LNCaP clone FGC (cell line): ENCODE results near the gene PTPRM.
"Not testable (repeated sequence)": the region's sequence is repeated elsewhere in the genome, so short reads cannot be mapped to it uniquely, and the experiment has no call there.

ENCODE experiments used
- DNase-seq: peaks from one replicate; pipeline ENCODE4 v3.0.0-alpha.2; 2011; ENCODE audit warnings: low read depth
- H3K4me3 ChIP-seq: 2 replicates; pipeline ENCODE4 v1.5.1; 2011; ENCODE audit warnings: mild to moderate bottlenecking, low read depth, low read length, control low read depth
- TF ChIP-seq, protein P1 (sequence below): IDR thresholded peaks from 2 replicates; pipeline ENCODE4 v1.5.1; 2012; ENCODE audit warnings: mild to moderate bottlenecking; ENCODE audit not compliant: control insufficient read depth, insufficient read depth; ENCODE audit errors: extremely low read depth

PTPRM gene

DNA sequence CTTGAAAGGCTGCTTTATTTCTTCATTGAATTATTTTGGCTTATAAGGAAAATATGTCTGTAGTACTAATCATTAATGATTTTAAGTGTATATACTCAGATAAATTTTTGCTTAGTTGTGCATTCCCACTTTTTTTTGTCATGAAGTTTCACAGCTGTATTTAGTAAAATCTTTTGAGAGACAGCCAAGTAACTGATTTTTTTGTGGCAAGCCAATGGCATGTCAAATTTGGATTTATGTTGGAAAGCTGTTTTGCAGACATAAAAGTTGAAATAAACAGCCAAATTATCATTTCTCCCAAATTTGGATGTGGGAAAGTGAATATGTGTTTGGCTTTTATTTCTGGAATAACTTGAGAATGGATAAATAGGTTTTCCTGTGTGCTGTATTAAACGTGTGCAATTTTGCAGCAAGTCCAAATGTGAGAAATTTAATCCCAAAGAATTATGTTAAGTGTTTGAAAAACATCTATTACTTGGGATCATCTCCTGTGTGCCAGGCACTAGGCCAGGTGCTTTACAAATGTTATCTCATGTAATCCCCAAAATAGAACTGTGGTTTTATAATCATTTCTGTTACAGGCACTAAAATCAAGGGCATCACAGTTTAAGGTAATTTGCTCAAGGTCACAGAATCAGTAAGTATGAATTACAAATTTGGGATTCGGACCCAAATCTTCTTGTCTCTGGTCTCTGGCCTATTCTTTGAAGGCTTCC lies 160.4 kb downstream of the PTPRM start:
- TF ChIP-seq, protein P1, sequence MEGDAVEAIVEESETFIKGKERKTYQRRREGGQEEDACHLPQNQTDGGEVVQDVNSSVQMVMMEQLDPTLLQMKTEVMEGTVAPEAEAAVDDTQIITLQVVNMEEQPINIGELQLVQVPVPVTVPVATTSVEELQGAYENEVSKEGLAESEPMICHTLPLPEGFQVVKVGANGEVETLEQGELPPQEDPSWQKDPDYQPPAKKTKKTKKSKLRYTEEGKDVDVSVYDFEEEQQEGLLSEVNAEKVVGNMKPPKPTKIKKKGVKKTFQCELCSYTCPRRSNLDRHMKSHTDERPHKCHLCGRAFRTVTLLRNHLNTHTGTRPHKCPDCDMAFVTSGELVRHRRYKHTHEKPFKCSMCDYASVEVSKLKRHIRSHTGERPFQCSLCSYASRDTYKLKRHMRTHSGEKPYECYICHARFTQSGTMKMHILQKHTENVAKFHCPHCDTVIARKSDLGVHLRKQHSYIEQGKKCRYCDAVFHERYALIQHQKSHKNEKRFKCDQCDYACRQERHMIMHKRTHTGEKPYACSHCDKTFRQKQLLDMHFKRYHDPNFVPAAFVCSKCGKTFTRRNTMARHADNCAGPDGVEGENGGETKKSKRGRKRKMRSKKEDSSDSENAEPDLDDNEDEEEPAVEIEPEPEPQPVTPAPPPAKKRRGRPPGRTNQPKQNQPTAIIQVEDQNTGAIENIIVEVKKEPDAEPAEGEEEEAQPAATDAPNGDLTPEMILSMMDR = no peak
- H3K4me3 ChIP-seq = no peak overlapping the region
- DNase-seq = no peak

DNA sequence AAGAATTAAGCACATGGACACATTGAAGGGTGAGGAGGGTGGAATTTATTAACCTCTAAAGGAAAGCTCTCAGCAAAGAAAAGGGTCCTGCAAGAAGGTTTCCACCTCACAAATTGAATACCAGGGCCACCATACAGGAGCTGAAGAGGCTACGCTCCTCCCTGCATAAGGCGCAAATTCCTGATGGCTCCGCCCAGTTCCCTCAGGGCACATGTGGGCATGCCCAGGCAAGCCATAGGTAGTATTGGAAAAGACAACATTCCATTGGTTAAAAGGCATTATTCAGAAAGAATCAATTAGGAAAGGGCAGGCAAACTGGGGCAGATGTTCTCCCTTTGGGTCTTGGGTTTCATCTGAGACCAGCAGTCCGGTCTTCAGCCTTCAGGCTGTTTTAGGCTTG lies 161.2 kb downstream of the PTPRM start:
- H3K4me3 ChIP-seq = no peak overlapping the region
- no peak for DNase-seq
- TF ChIP-seq, protein P1 = no peak

DNA sequence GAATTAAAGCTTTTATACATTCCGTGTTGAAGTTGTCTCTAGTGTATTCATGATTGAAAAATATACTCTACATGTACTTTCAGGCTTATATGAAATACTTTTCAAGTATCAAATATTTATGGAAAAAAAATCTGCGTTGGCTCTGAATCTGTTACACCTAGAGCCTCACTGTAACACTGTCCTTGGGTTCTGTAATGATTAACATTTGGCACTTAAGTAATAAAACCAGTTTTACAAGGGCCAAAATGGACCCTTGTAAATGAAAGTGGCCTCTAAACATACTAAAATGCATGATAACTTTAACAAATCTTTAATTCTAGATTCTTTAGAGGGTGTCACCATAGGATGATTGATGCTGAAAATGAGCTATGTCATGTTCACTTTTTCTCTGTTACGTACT lies 162.8 kb downstream of the PTPRM start:
- peak; percentile 10 for DNase-seq

DNA sequence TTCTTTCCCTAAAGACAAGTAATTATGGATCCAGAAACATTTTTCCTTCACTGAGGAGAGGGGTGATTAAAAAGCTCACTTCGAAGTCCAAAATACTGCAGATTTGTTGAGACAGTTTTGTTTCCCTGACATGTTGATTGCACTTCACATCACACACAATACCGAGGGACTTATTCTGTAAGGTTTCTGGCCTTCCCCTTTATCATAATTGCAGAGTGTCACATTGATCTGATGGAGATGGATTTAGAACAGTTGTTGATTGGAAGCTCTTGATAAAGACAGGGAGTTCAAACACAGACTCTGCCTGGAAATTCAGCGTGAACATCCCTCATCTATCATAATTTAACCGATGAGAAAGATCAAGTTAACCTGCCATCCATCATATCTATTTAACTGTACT lies 163.6 kb downstream of the PTPRM start:
- TF ChIP-seq, protein P1 = no peak
- H3K4me3 ChIP-seq = no peak overlapping the region
- DNase-seq = no peak

More for the DNA sequence above, 162.8 kb downstream of the PTPRM start:
- TF ChIP-seq, protein P1 = no peak
- H3K4me3 ChIP-seq = no peak overlapping the region

DNA sequence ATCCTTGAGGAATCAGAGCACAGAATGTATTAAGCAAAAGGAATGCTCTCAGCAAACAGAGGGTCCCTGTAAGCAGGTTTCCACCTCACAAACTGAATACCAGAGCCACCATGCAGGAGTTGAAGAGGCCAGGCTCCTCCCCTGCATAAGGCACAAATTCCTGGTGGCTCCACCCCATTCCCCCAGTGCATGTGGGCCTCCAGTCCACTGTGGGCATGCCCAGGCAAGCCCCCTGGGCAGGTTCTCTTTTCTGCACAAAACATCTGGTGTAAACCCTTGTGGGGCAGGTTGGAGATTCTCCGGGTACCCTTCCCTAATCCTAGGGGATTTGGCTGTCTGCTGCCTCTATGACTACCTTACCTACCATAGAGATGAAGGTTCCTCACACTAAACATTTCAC lies 166.5 kb downstream of the PTPRM start:
- DNase-seq = no peak
- H3K4me3 ChIP-seq = no peak overlapping the region
- TF ChIP-seq, protein P1 = no peak

DNA sequence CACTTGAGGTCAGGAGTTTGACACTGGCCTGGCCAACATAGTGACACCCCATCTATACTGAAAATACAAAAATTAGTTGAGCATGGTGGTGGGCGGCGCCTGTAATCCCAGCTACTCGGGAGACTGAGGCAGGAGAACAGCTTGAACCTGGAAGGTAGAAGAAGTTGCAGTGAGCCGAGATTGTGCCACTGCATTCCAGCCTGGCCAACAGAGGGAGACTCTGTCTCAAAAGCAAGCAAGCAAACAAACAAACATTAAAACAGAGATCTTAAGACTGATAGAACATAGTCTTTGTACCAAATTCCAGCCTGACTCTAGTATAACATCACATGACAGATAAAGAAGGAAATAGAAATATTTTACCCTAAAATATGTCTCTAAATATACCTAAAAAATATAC lies 168.1 kb downstream of the PTPRM start:
- no peak for DNase-seq
- TF ChIP-seq, protein P1 = peak; percentile 59
- no peak overlapping the region for H3K4me3 ChIP-seq

DNA sequence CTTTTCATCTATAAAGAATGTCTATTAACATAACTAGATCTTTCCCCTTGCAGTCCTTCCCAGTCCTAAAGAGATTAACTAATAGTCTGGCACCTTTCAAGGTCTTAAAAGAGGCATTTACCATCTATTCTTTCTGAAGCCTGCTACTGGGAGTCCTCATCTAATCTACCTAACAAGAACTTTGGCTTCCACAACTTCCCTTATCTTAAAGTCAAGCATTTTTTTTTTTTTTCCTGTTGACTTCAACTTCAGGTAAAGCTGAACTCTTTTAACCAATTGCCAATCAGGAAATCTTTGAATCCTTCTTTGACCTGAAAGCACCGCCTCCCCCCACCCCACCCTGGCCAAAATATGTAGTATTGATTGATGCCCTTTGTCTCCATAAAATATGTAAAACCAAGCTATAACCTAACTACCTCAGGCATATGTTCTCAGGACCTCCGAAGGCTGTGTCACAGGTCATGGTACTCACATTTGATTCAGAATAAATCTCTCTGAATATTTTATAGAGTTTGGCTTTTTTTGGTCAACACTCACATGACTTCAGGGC lies 168.6 kb downstream of the PTPRM start:
- H3K4me3 ChIP-seq = no peak overlapping the region
- no peak for DNase-seq
- TF ChIP-seq, protein P1 = no peak

DNA sequence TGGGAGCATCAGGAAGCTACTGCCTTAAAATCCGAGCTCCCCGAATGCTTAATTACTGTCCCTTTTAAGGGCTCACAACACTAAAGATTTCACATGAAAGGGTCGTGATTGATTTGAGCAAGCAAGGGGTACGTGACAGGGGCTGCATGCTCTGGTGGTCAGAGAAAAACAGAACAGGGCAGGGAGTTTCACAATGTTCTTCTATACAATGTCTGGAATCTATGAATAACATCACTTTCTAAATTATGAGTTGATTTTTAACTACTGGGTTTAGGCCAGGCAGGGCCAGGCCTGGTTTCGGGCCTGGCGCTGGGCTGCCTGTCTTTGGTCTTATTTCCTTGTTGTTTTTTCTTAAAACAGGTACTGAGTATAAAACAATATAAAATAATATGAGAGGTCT lies 169.4 kb downstream of the PTPRM start:
- H3K4me3 ChIP-seq, DNase-seq: not testable (repeated sequence)
